NCI-H345 treated with DMSO at 0.1 percent for 48 hours (cell line): ENCODE data around the gene NME7.
A peak's percentile ranks its signal among the peaks of the same experiment; 100 is the strongest.
"Not testable (repeated sequence)": the region's sequence is repeated elsewhere in the genome, so short reads cannot be mapped to it uniquely, and the experiment has no call there.

Experiments used
- DNase-seq: peaks from one replicate; lab custom pipeline; 2025; ENCODE audit not compliant: unreplicated experiment; lab: John Stamatoyannopoulos, UW

NME7 gene

GRCh38 chr1:169367686-169368405 is at the start of gene NME7, which contains the start of gene BLZF1:
TSS of gene NME7 (minus strand) at chr1:169367797. CDS start at chr1:169367710, 87 bp downstream.
TSS of gene BLZF1 (plus strand) at chr1:169368195. CDS start at chr1:169369523, 1,328 bp downstream.
- peak; percentile 94 for DNase-seq

GRCh38 chr1:169414952-169415351 is 47.4 kb upstream of the NME7 start:
- DNase-seq = no peak

GRCh38 chr1:169408340-169408739 is 40.7 kb upstream of the NME7 start:
- not testable (repeated sequence) for DNase-seq

GRCh38 chr1:169402578-169402977 is 35.0 kb upstream of the NME7 start:
- DNase-seq = not testable (repeated sequence)

GRCh38 chr1:169395955-169396354 is 28.4 kb upstream of the NME7 start:
- DNase-seq = no peak

- no peak for DNase-seq
Observed at GRCh38 chr1:169392406-169392805, 24.8 kb upstream of the NME7 start.

- DNase-seq = no peak
Observed at GRCh38 chr1:169390303-169390702, 22.7 kb upstream of the NME7 start.

GRCh38 chr1:169387399-169387798 is 19.8 kb upstream of the NME7 start:
- DNase-seq = no peak

GRCh38 chr1:169383449-169383848 is 15.9 kb upstream of the NME7 start:
- no peak for DNase-seq

GRCh38 chr1:169381162-169381561 is 13.6 kb upstream of the NME7 start:
- no peak for DNase-seq

GRCh38 chr1:169371404-169371803 is 3.8 kb upstream of the NME7 start:
- DNase-seq = no peak

GRCh38 chr1:169368406-169368769 is 791 bp upstream of the NME7 start:
- no peak for DNase-seq

GRCh38 chr1:169367096-169367685 is 406 bp downstream of the NME7 start:
- DNase-seq = no peak

- DNase-seq = no peak
Observed at GRCh38 chr1:169364948-169365347, 2.6 kb downstream of the NME7 start.

GRCh38 chr1:169363046-169363730 is 4.4 kb downstream of the NME7 start:
- no peak for DNase-seq

GRCh38 chr1:169361281-169361680 is 6.3 kb downstream of the NME7 start:
- DNase-seq = no peak

GRCh38 chr1:169360415-169360814 is 7.2 kb downstream of the NME7 start:
- no peak for DNase-seq

GRCh38 chr1:169348383-169349036 is 19.1 kb downstream of the NME7 start:
- peak; percentile 27 for DNase-seq

GRCh38 chr1:169347688-169348382 is 19.8 kb downstream of the NME7 start:
- no peak for DNase-seq

- no peak for DNase-seq
Observed at GRCh38 chr1:169346036-169346589, 21.5 kb downstream of the NME7 start.

- no peak for DNase-seq
Observed at GRCh38 chr1:169345511-169345910, 22.1 kb downstream of the NME7 start.
